ENCODE data around the gene ARHGAP28. TPM values are rescaled to one million over a fixed set of nuclear protein-coding genes. Genes with fewer than 3 reads are reported as not detected.

Gene ARHGAP28
- total RNA-seq, 1 experiment from 2014 or later = 0.99 TPM

DNA sequence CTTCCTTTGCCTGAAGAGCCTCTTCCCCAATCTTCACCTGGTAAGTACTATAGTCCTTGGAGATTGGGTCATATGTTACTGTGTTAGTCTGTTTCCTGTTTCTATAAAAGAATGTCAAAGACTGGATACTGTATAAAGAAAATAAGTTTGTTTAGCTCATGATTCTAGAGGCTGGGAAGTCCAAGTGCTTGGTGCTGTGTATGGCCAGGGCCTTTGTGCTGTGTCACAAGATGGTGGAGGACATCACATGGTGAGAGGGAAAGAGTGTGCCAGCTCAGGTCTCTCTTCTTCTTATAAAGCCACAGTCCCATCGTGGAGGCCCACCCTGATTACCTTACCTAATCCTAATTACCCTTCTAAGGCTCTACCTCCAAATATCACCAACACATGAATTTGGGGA, 20.9 kb downstream of the ARHGAP28 start:
- Histone ChIP-seq H3K27me3 (no peaks in the 10 kb centered on the region), H3K9me3 (peaks cover 8% of the 10 kb centered on the region; the same call in 1 of the 2 replicates), H3K4me3 (no peak overlapping the region), H3K36me3 (no peaks in the 10 kb centered on the region)
- DNase-seq = no peak

DNA sequence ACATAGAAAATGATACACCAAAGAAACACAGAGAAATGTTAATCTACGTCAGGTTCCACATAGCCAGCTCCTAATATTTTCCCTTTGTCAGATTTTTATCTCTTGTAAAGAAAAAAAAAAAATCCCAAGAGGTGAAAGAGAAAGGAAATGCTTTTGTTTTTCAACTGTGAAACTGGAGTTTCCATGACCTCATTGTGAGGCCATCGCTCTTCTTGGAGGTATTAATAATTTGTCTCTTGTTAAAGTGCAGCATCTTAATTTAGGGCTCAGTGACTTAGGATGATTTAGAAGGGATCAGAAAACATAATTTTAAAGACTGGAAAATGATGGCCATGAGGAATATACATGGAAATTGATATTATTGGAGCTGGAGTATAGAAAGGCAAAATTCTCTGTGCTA, 21.7 kb downstream of the ARHGAP28 start:
- DNase-seq = no peak
- no peak overlapping the region for H3K4me3 ChIP-seq
- no peaks in the 10 kb centered on the region for H3K36me3 ChIP-seq
- H3K27me3 ChIP-seq = no peaks in the 10 kb centered on the region
- H3K9me3 ChIP-seq = peaks cover 8% of the 10 kb centered on the region; the same call in 1 of the 2 replicates

DNA sequence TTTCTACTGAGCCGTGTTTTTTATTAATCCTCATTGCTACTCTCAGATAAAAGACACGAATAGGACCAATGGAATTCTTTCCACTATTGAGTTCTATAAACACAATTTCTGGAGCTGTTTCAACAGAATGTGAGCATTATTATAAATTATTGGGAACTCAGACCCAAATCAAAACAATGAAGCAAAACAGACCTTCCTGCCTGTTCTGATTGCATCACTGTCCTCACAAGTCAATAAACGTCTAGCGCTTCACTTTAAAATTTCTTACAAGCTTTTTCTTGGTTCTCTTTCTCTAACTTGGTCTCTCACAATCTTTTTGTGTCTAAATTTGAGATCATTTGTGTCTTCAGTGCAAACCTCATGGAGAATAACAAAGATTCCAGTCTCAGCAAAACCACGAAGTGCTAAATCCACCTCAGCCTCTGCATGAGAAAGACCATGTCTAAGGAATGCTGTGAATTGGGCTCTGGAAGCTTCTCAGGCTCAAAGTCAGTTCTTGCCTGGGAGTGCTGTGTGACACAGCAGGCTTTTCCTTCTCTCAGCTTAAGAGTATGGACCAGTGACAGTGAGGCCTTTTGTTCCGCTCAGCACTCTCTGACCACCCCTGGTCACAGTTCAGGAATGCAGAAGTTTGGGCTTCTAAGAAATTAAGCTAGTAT, 22.8 kb downstream of the ARHGAP28 start:
- no peak for DNase-seq
- H3K36me3 ChIP-seq = no peaks in the 10 kb centered on the region
- H3K27me3 ChIP-seq = no peaks in the 10 kb centered on the region
- H3K4me3 ChIP-seq = no peak overlapping the region
- H3K9me3 ChIP-seq = peaks cover 8% of the 10 kb centered on the region; the same call in 1 of the 2 replicates

DNA sequence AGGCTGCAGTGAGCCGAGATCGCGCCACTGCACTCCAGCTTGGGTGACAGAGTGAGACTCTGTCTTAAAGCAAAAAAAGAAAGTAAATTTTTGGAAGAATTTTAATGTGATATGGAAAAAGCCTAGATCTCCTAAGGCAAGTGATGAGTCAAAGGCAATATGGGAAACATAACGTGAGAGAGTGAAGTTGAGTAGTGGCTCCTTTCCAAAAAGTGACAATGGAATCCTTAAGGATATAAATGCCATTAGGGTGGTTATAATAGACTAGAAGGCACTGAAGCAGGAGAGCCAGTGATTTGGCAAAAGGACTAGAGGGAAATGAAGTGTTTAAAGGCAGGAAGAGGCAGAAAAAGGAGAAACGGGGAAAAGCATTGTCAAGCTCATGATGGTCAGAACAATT, 25.6 kb downstream of the ARHGAP28 start:
- DNase-seq = no peak
- no peak overlapping the region for H3K4me3 ChIP-seq
- H3K9me3 ChIP-seq = peaks cover 8% of the 10 kb centered on the region; the same call in 1 of the 2 replicates
- no peaks in the 10 kb centered on the region for H3K36me3 ChIP-seq
- no peaks in the 10 kb centered on the region for H3K27me3 ChIP-seq

DNA sequence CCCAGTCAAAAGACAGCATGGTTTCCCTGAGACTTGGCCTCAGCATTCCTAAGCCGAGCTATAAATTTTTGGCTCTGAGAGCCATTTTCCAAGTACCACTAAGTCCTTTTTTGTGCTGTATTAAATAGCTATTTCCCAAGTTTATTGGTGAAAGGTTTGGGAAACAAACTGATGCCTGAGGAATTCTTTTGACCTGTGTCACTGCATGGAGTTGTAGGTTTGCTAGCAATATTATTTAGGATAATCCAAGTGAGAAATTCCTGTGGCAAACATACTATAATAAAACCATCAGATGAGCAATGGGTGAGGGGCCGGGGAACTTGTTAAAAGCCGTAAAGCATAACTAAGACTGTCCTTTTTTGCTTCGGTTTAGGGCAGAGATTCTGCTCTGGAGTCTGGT, 28.4 kb downstream of the ARHGAP28 start:
- Histone ChIP-seq H3K36me3 (no peaks in the 10 kb centered on the region), H3K27me3 (no peaks in the 10 kb centered on the region), H3K4me3 (no peak overlapping the region), H3K9me3 (no peaks in the 10 kb centered on the region)
- DNase-seq = peak; percentile 36

DNA sequence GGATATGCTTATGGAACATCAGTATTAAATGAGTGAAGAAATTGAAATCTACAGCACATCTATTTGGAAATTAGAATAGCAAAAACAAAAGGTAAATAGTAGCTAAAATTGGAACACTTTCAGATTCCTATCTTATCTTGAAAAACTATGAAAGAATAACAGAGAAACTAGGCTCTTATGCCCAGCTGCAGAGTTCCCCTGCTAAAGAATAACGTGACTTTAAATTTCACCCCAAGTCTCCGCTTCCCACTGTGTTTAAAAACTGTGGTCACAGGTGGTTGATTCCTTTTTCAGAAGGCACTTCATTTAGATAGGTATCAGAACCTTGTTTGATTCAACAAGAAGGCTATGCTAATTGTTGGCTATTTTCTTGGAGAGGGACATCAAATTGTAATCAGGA, 30.1 kb downstream of the ARHGAP28 start:
- H3K4me3 ChIP-seq = no peak overlapping the region
- no peaks in the 10 kb centered on the region for H3K36me3 ChIP-seq
- DNase-seq = no peak
- H3K27me3 ChIP-seq = no peaks in the 10 kb centered on the region
- no peaks in the 10 kb centered on the region for H3K9me3 ChIP-seq

DNA sequence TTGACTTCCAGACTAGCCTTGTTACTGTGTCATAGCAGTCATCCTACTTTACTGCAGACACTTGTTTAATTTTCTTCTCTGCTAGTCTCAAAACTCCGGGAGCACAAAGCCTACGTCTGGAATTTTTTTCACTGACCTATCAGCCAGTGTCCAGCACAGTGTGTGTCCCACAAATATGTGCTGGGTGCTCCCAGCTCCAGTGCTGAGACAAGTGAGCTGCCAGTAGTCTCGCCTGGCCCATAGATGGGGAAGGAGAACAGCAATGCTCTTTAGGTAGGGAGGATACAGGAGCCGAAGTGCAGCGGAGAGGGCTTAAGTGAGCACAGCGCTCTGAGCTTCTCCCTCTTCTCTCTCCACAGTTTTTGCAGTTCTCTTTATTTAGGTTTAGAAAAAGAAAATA, 34.0 kb downstream of the ARHGAP28 start:
- no peaks in the 10 kb centered on the region for H3K9me3 ChIP-seq
- no peak for DNase-seq
- no peaks in the 10 kb centered on the region for H3K36me3 ChIP-seq
- no peaks in the 10 kb centered on the region for H3K27me3 ChIP-seq
- H3K4me3 ChIP-seq = no peak overlapping the region

DNA sequence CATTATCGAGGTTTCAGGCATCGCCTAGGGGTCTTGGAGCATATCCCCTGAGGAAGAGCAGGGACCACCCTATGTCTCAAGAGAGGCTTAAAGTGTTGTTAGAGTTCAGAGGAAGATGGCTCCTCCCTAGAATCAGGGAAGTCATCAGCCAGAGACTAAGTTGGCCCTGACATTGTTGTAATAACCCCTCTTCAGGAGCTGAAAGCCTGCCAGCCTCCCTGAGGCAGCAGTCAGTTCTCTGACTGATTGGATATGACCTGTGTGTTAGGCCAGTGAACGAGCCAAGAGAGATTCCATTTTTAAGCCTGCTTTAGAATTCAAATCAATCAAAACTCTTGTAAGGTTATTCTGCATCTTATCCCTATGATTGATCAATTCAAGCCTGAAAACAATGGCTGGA, 34.9 kb downstream of the ARHGAP28 start:
- H3K9me3 ChIP-seq = no peaks in the 10 kb centered on the region
- H3K27me3 ChIP-seq = no peaks in the 10 kb centered on the region
- H3K36me3 ChIP-seq = no peaks in the 10 kb centered on the region
- no peak overlapping the region for H3K4me3 ChIP-seq
- DNase-seq = no peak

DNA sequence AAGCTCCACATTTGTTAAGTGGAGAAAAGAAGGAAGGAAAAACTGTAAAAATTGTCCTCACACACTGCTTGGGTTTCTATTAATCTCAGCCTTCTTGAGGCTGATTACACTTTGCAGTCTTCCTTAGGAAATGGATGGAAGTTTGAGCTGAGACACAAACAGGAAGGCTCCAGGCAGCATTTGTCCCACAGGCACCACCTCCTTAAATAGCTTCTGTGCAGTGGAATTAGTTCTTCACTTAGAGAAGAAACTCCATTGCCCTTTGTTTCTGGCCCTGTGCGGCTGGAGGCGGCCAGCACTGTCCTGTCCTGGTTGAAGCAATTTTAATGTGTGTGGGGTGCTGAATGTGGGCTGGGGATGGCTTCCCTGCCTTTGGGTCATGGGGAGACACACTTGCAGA, 44.3 kb downstream of the ARHGAP28 start:
- no peak for DNase-seq
- Histone ChIP-seq H3K36me3 (no peaks in the 10 kb centered on the region), H3K4me3 (no peak overlapping the region), H3K27me3 (no peaks in the 10 kb centered on the region), H3K9me3 (no peaks in the 10 kb centered on the region)

DNA sequence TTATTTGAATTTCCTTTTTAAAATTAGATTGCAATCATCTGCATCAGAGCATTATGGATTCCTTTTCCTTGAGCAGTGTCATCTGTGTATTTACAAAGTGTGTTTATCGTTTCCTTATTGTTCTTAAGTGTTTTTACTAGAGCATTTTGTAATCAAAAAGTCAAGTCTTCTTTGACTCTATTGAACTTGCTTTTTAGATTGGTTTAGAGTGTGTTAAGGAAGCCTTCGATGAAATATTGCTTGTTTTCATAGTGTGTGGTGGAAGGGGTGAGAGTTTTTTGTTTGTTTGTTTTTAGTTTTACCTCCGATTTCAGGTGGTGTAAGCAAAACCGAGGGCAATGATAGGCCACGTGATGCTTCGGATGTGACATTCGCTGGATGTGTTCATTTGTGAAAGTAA, 45.7 kb downstream of the ARHGAP28 start:
- no peak for DNase-seq
- H3K36me3 ChIP-seq = no peaks in the 10 kb centered on the region
- no peaks in the 10 kb centered on the region for H3K27me3 ChIP-seq
- no peak overlapping the region for H3K4me3 ChIP-seq
- H3K9me3 ChIP-seq = no peaks in the 10 kb centered on the region

DNA sequence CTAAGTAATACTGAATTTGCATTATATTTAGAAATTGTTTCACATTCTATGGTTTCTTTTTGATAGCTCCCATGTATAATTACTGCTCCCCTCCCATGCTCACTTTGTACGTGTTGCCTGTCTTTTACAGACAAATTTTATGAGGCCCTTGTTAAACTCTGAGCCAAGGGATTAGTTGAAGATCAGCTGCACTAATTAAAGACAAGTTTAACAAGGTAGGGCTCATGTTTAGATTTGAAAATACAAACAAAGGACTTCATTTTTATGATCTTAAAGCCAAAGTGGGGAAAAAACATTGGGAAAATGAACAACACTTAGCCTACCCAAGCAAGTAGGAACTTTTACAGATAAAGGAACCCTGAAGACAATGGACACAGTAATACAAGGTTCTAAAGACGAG, 46.2 kb downstream of the ARHGAP28 start:
- H3K4me3 ChIP-seq = no peak overlapping the region
- H3K27me3 ChIP-seq = no peaks in the 10 kb centered on the region
- no peaks in the 10 kb centered on the region for H3K9me3 ChIP-seq
- DNase-seq = no peak
- no peaks in the 10 kb centered on the region for H3K36me3 ChIP-seq

DNA sequence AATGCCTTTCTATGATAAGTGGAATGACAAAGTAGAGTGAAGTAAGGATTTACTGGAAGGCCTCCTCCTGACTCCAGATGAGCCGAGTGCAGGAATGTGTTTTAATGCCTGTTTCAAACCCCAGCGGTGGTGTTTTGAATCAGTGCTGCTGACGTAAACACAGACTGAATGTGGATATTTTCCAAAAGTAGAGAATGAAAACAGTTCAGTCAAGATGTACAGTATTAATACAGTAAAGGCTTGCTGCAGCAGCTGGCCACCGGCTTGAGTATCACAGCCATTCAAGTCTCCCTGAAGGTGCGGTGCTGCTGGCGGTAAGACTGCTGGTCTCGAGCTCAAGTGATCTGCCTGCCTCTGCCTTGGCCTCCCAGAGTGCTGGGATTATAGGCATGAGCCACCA, 46.7 kb downstream of the ARHGAP28 start:
- Histone ChIP-seq H3K4me3 (no peak overlapping the region), H3K36me3 (no peaks in the 10 kb centered on the region), H3K27me3 (no peaks in the 10 kb centered on the region), H3K9me3 (no peaks in the 10 kb centered on the region)
- peak; percentile 50 for DNase-seq

DNA sequence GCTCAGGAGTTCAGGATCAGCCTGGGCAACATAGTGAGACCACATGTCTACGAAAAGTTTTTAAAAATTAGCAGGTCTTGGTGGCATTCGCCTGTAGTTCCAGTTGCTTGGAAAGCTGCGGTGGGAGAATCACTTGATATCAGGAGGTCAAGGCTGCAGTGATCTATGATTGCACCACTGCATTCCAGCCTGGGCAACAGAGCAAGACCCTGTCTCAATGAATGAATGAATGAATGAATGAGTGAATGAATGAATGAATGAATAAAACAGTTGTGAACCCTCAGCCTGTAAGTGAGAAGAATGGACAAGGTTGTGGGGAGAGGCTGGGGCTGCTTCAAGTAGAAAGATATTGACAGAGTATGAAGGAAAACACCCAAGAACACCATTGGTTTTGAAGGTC, 48.0 kb downstream of the ARHGAP28 start:
- no peaks in the 10 kb centered on the region for H3K27me3 ChIP-seq
- no peak overlapping the region for H3K4me3 ChIP-seq
- DNase-seq = no peak
- H3K36me3 ChIP-seq = no peaks in the 10 kb centered on the region
- no peaks in the 10 kb centered on the region for H3K9me3 ChIP-seq

DNA sequence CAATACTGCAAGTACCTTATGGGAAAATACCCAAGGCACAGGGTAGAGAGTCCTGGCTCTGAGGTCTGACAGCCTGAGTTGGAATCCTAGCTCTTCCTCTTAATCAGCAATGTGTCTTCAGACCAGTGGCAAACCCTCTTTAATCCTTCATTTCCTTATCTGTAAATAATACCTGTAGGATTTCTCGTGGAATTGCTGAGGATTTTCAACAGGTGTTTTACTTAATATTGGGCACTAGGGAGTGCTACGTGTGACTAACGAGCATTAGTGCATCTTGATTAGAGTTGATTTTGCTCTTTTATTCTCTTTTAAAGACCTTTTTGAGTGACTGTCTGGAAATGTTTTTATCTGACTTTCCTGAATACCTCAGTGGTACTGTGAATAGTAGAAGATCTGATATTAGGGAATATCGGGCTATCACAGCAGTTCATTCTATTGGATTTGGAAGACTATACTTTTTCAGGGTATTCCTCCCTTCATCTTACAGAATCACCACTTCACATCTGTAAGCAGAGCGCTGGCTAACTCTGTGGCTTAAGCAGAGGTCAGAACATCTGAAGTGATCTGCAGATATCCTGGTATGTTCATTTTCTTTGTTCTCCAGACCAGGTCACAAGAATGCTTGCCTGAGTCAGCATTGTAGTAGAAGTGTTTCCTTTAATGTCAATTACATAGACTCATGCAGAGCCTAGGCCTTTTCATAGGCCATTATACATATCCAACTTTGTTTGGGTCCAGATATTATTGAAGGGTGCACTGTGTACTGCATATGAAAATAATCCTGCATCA, 49.1 kb downstream of the ARHGAP28 start:
- Histone ChIP-seq H3K9me3 (no peaks in the 10 kb centered on the region), H3K4me3 (no peak overlapping the region), H3K36me3 (no peaks in the 10 kb centered on the region), H3K27me3 (no peaks in the 10 kb centered on the region)
- DNase-seq = no peak

DNA sequence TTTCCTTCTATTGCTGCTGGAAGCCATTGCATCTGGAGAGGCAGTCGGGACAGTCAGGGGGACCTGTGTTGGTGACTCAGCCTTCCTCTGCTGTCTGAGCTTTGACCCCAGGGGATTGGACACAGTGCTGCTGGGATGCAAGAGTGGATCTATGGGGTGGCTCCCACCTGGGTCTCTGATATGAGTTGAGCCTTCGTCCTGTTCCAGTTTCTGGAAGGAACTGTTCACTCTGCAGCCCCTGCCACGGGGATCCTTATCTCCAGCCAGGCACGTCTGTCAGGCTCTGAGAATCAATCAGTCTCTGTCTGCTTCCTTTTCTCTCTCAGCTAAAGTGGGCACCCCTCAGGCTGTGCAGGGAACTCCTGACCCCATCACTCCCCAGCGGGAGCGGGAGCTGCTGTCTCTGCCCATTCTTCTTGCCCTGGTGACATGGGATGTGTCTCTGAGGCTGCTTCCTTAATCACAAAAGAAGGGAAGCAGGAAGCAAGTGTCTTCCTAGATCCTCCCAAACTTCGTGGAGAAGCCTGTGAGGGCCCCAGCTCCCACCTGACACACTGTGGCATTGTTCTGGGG, 51.7 kb downstream of the ARHGAP28 start:
- peak; percentile 3 for DNase-seq
- no peaks in the 10 kb centered on the region for H3K36me3 ChIP-seq
- no peak overlapping the region for H3K4me3 ChIP-seq
- H3K27me3 ChIP-seq = no peaks in the 10 kb centered on the region
- H3K9me3 ChIP-seq = no peaks in the 10 kb centered on the region

DNA sequence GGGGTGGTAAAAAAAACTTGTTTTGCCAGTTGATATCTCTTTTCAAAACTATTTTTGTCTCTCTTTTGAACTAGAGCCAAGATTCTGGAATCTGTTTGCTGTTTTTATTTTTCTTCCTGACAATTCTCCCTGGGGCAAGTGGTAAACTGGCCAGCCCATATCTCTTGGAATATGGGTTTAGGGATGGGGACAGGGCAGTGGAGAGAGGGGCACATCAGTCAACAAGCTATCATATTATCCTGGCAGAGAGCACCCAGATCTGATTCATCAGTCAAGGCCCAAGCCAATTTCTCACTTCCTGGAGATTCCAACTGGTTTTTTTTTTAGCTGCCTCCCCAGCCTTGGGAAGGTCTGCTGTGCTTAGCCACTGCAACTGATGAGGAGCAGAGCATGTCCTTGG, 52.3 kb downstream of the ARHGAP28 start:
- Histone ChIP-seq H3K27me3 (no peaks in the 10 kb centered on the region), H3K36me3 (no peaks in the 10 kb centered on the region), H3K9me3 (no peaks in the 10 kb centered on the region), H3K4me3 (no peak overlapping the region)
- peak; percentile 59 for DNase-seq

DNA sequence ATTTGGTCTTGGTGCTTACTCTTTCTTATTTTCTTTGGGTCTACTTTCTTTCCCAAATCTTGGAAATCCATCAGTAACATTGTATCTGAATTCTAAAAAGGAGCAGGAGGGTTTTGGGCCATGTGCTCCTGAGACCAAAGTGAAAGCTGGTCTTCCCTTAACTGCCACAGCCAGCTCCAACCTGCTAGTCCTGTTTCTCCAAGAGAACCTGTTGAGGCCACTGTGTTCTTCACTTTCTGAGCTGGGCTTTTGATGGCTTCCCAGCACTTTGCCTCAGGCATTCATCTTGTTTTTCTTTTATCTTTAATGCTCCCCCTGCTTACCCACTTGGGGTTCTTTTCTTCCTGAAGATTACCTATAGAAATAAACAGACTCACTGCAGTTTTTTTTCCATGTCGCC, 53.3 kb downstream of the ARHGAP28 start:
- no peaks in the 10 kb centered on the region for H3K9me3 ChIP-seq
- no peak overlapping the region for H3K4me3 ChIP-seq
- no peaks in the 10 kb centered on the region for H3K36me3 ChIP-seq
- DNase-seq = no peak
- no peaks in the 10 kb centered on the region for H3K27me3 ChIP-seq

DNA sequence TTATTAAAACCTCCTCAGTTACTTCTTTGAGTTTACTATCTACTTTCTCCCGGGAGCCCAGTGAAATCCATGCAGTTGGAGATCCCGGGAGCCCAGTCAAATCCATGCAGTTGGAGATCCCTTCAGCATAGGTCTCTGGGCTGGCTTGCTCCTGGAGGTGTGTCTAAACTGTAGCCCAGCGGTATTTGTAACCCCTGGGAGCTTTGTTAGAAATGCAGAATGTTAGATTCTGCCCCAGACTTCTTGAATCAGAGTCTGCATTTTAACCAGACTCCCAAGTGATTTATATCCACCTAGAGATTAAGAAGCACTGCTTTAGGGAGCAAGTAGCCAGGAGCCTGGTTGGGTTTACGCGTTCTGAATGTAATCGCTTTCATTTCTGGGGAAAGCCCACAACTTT, 54.5 kb downstream of the ARHGAP28 start:
- Histone ChIP-seq H3K36me3 (no peaks in the 10 kb centered on the region), H3K9me3 (no peaks in the 10 kb centered on the region), H3K27me3 (no peaks in the 10 kb centered on the region), H3K4me3 (no peak overlapping the region)
- DNase-seq = no peak

Data from MG63 (cell line).